CD14-positive monocyte (primary cell): ENCODE measurements around the gene ALS2CL. TPM values are rescaled to one million over a fixed set of nuclear protein-coding genes. Genes with fewer than 3 reads are reported as not detected.

Source experiments
- DNase-seq, 3 donors: peaks; one replicate each; pipeline ENCODE4 v3.0.0-alpha.2; 2011 to 2022
- H2AFZ ChIP-seq: 2 replicates; pipeline ENCODE4 v1.6.0; 2012; ENCODE audit warnings: mild to moderate bottlenecking, low read depth, low read length, inconsistent platforms; ENCODE audit not compliant: insufficient read depth, poor library complexity, severe bottlenecking
- H3K27ac ChIP-seq, 2 donors: 1 replicate in 1 of 2; 2 replicates in 1 of 2; pipeline ENCODE4 v1.5.1; 2012 to 2013; ENCODE audit warnings: low read length in 2 of 2, control low read depth in 1 of 2, inconsistent platforms in 1 of 2, low read depth in 1 of 2, mild to moderate bottlenecking in 1 of 2
- H3K27me3 ChIP-seq, 2 donors: one replicate each; pipeline versions ENCODE4 v1.6.0 to v1.6.1; 2011 to 2013; ENCODE audit warnings: low read length in 2 of 2; ENCODE audit not compliant: control insufficient read depth in 2 of 2, insufficient read depth in 2 of 2
- H3K36me3 ChIP-seq, 2 donors: replicated peaks in 1 of 2; 1 replicate in 1 of 2; 2 replicates in 1 of 2; pipeline versions ENCODE4 v1.5.1 to v1.6.1; 2012 to 2013; ENCODE audit warnings: low read length in 2 of 2, control low read depth in 1 of 2, inconsistent platforms in 1 of 2, mild to moderate bottlenecking in 1 of 2; ENCODE audit not compliant: insufficient read depth in 2 of 2, control insufficient read depth in 1 of 2
- H3K4me1 ChIP-seq, 2 donors: 1 replicate in 1 of 2; 2 replicates in 1 of 2; pipeline versions ENCODE4 v1.5.1 to v1.6.1; 2012 to 2013; ENCODE audit warnings: low read length in 2 of 2, control low read depth in 1 of 2, inconsistent platforms in 1 of 2, mild to moderate bottlenecking in 1 of 2, moderate library complexity in 1 of 2; ENCODE audit not compliant: insufficient read depth in 2 of 2, control insufficient read depth in 1 of 2
- H3K4me2 ChIP-seq: replicated peaks from 2 replicates; pipeline ENCODE3; 2012; ENCODE audit warnings: low read length, moderate library complexity, mild to moderate bottlenecking; ENCODE audit not compliant: poor library complexity, severe bottlenecking; ENCODE audit errors: extremely low read depth
- H3K4me3 ChIP-seq, 3 experiments: fragments of 200-600 bp in 1 of 3; sonication (generic) in 1 of 3; replicated peaks in 1 of 3; 1 replicate in 2 of 3; 2 replicates in 1 of 3; pipeline ENCODE4 v1.5.1; 2011 to 2013; ENCODE audit warnings: low read length in 3 of 3, mild to moderate bottlenecking in 3 of 3, control low read depth in 2 of 3, low read depth in 2 of 3, inconsistent platforms in 1 of 3, moderate library complexity in 1 of 3
- H3K79me2 ChIP-seq: 2 replicates; pipeline ENCODE4 v1.6.0; 2012; ENCODE audit warnings: mild to moderate bottlenecking, control low read depth, inconsistent platforms, low read length, moderate library complexity; ENCODE audit not compliant: insufficient read depth
- H3K9ac ChIP-seq: 2 replicates; pipeline ENCODE4 v1.6.0; 2017; ENCODE audit warnings: low read length, mild to moderate bottlenecking; ENCODE audit not compliant: insufficient read depth, poor library complexity, severe bottlenecking
- H3K9me3 ChIP-seq, 2 donors: replicated peaks in 1 of 2; 1 replicate in 1 of 2; 2 replicates in 1 of 2; pipeline versions ENCODE4 v1.5.1 to v1.6.1; 2012 to 2013; ENCODE audit warnings: low read length in 2 of 2, control low read depth in 1 of 2; ENCODE audit not compliant: control insufficient read depth in 1 of 2, insufficient read depth in 1 of 2
- H4K20me1 ChIP-seq: 2 replicates; pipeline ENCODE4 v1.6.0; 2012; ENCODE audit warnings: mild to moderate bottlenecking, low read length, control low read depth, moderate library complexity; ENCODE audit not compliant: insufficient read depth
- H3K27ac Mint-ChIP-seq, 7 donors: one replicate each; pipeline ENCODE4 v1.8.0; 2020; ENCODE audit warnings: mild to moderate bottlenecking in 7 of 7, mixed read lengths in 7 of 7, moderate library complexity in 6 of 7, inconsistent platforms in 2 of 7
- H3K27me3 Mint-ChIP-seq, 3 donors: one replicate each; pipeline ENCODE4 v1.8.0; 2021 to 2022; ENCODE audit warnings: low read depth in 3 of 3, mild to moderate bottlenecking in 3 of 3, mixed read lengths in 3 of 3, moderate library complexity in 3 of 3, inconsistent platforms in 1 of 3
- H3K36me3 Mint-ChIP-seq, 2 donors: one replicate each; pipeline ENCODE4 v1.8.0; 2020; ENCODE audit warnings: mixed read lengths in 2 of 2, inconsistent platforms in 1 of 2, mild to moderate bottlenecking in 1 of 2
- H3K4me1 Mint-ChIP-seq: one replicate; pipeline ENCODE4 v1.8.0; 2020; ENCODE audit warnings: mild to moderate bottlenecking, mixed read lengths
- H3K4me3 Mint-ChIP-seq, 2 donors: one replicate each; pipeline ENCODE4 v1.8.0; 2020; ENCODE audit warnings: mild to moderate bottlenecking in 2 of 2, mixed read lengths in 2 of 2, moderate library complexity in 1 of 2
- H3K9me3 Mint-ChIP-seq, 7 donors: one replicate each; pipeline ENCODE4 v1.8.0; 2020 to 2022; ENCODE audit warnings: mixed read lengths in 7 of 7, mild to moderate bottlenecking in 6 of 7, moderate library complexity in 6 of 7, inconsistent platforms in 2 of 7
- CTCF ChIP-seq: fragments of 200-600 bp; IDR thresholded peaks from one replicate; pipeline ENCODE4 v1.8.0; 2022; ENCODE audit warnings: antibody characterized with exemption, mild to moderate bottlenecking
- WGBS: methylation state at CpG from one replicate; pipeline ENCODE4 v1.1.5; 2013; ENCODE audit warnings: missing lambda C conversion rate; ENCODE audit not compliant: insufficient coverage; 5-methylcytosine and 5-hydroxymethylcytosine counted together
- intact Hi-C, 2 donors: fragments of 100-400 bp; cut with micrococcal nuclease; formaldehyde crosslinking; loops; one replicate each; pipeline versions ENCODE4 v1.15.0 to v1.15.1; 2023
- polyA plus RNA-seq, 3 donors: library from polyadenylated mRNA; depleted of rRNA in 1 of 3; unstranded in 2 of 3; stranded (reverse) in 1 of 3; fragments of 300-500 nt in 2 of 3; fragments of >200 nt in 1 of 3; fragmentation: Illumina TruSeq in 2 of 3; gene quantifications; 1 replicate in 2 of 3; 2 replicates in 1 of 3; pipeline ENCODE4 v1.2.3, GENCODE V29; 2012 to 2021

Gene ALS2CL
- polyA plus RNA-seq, 3 donors = 0.38 to 5.7 (median 0.55) TPM

GRCh38 chr3:46693892-46694226, 380 bp upstream of the ALS2CL start:
- intact Hi-C loops = loop anchor here in 1 of 2 donors (10.0 kb wide), 1 partner anchor 281 kb away; the partner anchor contains the start of genes CCDC12 and NBEAL2
- peak overlapping the region; percentile 38 for H3K9ac ChIP-seq
- H3K4me1 Mint-ChIP-seq = peaks cover 59% of the 10 kb centered on the region

GRCh38 chr3:46692566-46692990, 901 bp downstream of the ALS2CL start:
- Histone ChIP-seq H3K9ac (peak overlapping the region; percentile 72), H3K36me3 (no peaks in the 10 kb centered on the region), H3K27me3 (peaks cover 0 to 10% of the 10 kb centered on the region in 2 donors), H3K4me1 (peaks cover 55 to 63% of the 10 kb centered on the region in 2 donors), H4K20me1 (peaks cover 5% of the 10 kb centered on the region), H3K4me3 (peak overlapping the region; percentile 57 to 83 (median 62)), H3K79me2 (no peaks in the 10 kb centered on the region), H3K4me2 (peak overlapping the region; percentile 98), H3K9me3 (no peaks in the 10 kb centered on the region), H3K27ac (no peak overlapping the region), H2AFZ (peak overlapping the region; percentile 97)
- peaks cover 13 to 29% (median 17%) of the 10 kb centered on the region in 3 donors for H3K27me3 Mint-ChIP-seq
- intact Hi-C loops = loop anchor here in 1 of 2 donors (10.0 kb wide), 1 partner anchor 282 kb away; the partner anchor contains the start of genes CCDC12 and NBEAL2
- H3K36me3 Mint-ChIP-seq = peaks cover 4% of the 10 kb centered on the region in 2 donors
- 73% methylated on average over 10 of the region's 11 CpGs for WGBS
- peak overlapping the region; percentile 89 to 94 for H3K4me3 Mint-ChIP-seq
- H3K27ac Mint-ChIP-seq = peak overlapping the region in 2 of 7 donors; percentile 56 to 76
- TF ChIP-seq CTCF = no peak
- H3K4me1 Mint-ChIP-seq = peaks cover 58% of the 10 kb centered on the region
- H3K9me3 Mint-ChIP-seq = peaks cover 0 to 2% (median 0%) of the 10 kb centered on the region in 7 donors
- peak in 1 of 3 donors; percentile 49 for DNase-seq

More at GRCh38 chr3:46693892-46694226, 380 bp upstream of the ALS2CL start:
- Histone ChIP-seq H3K4me1 (peaks cover 55 to 63% of the 10 kb centered on the region in 2 donors), H3K4me3 (peak overlapping the region; percentile 13 to 83 (median 25)), H3K4me2 (peak overlapping the region; percentile 98), H3K27ac (no peak overlapping the region), H4K20me1 (peaks cover 5% of the 10 kb centered on the region), H3K27me3 (peaks cover 0 to 10% of the 10 kb centered on the region in 2 donors), H3K36me3 (no peaks in the 10 kb centered on the region), H2AFZ (peak overlapping the region; percentile 97), H3K79me2 (no peaks in the 10 kb centered on the region), H3K9me3 (no peaks in the 10 kb centered on the region)
- DNase-seq = peak; percentile 62 to 74 (median 69)
- TF ChIP-seq CTCF = no peak
- peaks cover 4% of the 10 kb centered on the region in 2 donors for H3K36me3 Mint-ChIP-seq
- peak overlapping the region in 4 of 7 donors; percentile 9 to 50 (median 26) for H3K27ac Mint-ChIP-seq
- H3K4me3 Mint-ChIP-seq = peak overlapping the region; percentile 56 to 59
- 5% methylated on average over 21 of the region's 30 CpGs for WGBS
- peaks cover 0 to 2% (median 0%) of the 10 kb centered on the region in 7 donors for H3K9me3 Mint-ChIP-seq
- peaks cover 13 to 29% (median 17%) of the 10 kb centered on the region in 3 donors for H3K27me3 Mint-ChIP-seq
